ENCODE results near the gene FHAD1.
A peak's percentile ranks its signal among the peaks of the same experiment; 100 is the strongest.

FHAD1 gene

GRCh38 chr1:15316510-15316909, 69.5 kb downstream of the FHAD1 start:
- H3K4me3 ChIP-seq (ENCODE audit: low read length): no peak overlapping the region
- TF ChIP-seq CTCF (IDR thresholded peaks at IDR 0.05; ENCODE audit: insufficient read depth, low read depth, low read length, missing control alignments): no peak
- DNase-seq (ENCODE audit: low read depth): no peak

GRCh38 chr1:15320267-15320666, 73.2 kb downstream of the FHAD1 start:
- H3K4me3 ChIP-seq (ENCODE audit: low read length): no peak overlapping the region
- DNase-seq (ENCODE audit: low read depth): no peak
- TF ChIP-seq CTCF (IDR thresholded peaks at IDR 0.05; ENCODE audit: insufficient read depth, low read depth, low read length, missing control alignments): no peak

- no peak for DNase-seq (ENCODE audit: low read depth)
- no peak overlapping the region for H3K4me3 ChIP-seq (ENCODE audit: low read length)
- TF ChIP-seq CTCF (IDR thresholded peaks at IDR 0.05; ENCODE audit: insufficient read depth, low read depth, low read length, missing control alignments): no peak
These were observed 74.6 kb downstream of the FHAD1 start for GRCh38 chr1:15321601-15322000.

- no peak for DNase-seq (ENCODE audit: low read depth)
- no peak overlapping the region for H3K4me3 ChIP-seq (ENCODE audit: low read length)
- TF ChIP-seq CTCF (IDR thresholded peaks at IDR 0.05; ENCODE audit: insufficient read depth, low read depth, low read length, missing control alignments): no peak
These were observed 75.8 kb downstream of the FHAD1 start for GRCh38 chr1:15322648-15323350.

GRCh38 chr1:15323351-15323988, 76.4 kb downstream of the FHAD1 start:
- peak; percentile 78 for DNase-seq (ENCODE audit: low read depth)
- H3K4me3 ChIP-seq (ENCODE audit: low read length): no peak overlapping the region
- peak; percentile 98 for TF ChIP-seq CTCF (IDR thresholded peaks at IDR 0.05; ENCODE audit: insufficient read depth, low read depth, low read length, missing control alignments)

- no peak overlapping the region for H3K4me3 ChIP-seq (ENCODE audit: low read length)
- no peak for DNase-seq (ENCODE audit: low read depth)
- no peak for TF ChIP-seq CTCF (IDR thresholded peaks at IDR 0.05; ENCODE audit: insufficient read depth, low read depth, low read length, missing control alignments)
These were observed 77.2 kb downstream of the FHAD1 start for GRCh38 chr1:15323989-15324868.
